Mucosa of gallbladder (tissue), 1 donor: ENCODE measurements around the gene GGTA1. TPM values are rescaled to one million over a fixed set of nuclear protein-coding genes. Genes with fewer than 3 reads are reported as not detected.

Source experiments
- DNase-seq: peaks from one replicate; pipeline ENCODE4 v3.0.0-alpha.2; 2020; ENCODE audit warnings: low spot score
- total RNA-seq: library from RNA; stranded (reverse); gene quantifications from one replicate; pipeline ENCODE4 v1.2.1, GENCODE V29; 2021
- donor health status: DM: no; HTN: no; CAD: no.

Gene GGTA1
- total RNA-seq, 1 donor from 2014 or later, result 8.4 TPM

DNA sequence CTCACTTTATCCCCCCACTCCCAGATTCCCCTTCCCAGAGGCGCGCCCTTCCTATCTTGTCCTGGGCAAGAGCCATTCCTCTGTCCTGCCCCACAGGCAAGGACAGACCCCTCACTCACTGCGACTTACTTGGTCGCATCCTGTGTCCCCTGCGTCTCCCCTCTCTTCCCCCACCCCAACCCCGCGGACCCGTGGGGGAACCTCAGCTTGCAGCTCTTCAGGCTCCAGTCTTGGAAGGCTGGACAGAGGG, 542 bp downstream of the GGTA1 start:
- DNase-seq, result no peak

- no peak for DNase-seq
Measured at GRCh38 chr9:121498487-121499176, 1.0 kb downstream of the GGTA1 start.

GRCh38 chr9:121498150-121498486, 1.5 kb downstream of the GGTA1 start:
- peak; percentile 77 for DNase-seq

DNA sequence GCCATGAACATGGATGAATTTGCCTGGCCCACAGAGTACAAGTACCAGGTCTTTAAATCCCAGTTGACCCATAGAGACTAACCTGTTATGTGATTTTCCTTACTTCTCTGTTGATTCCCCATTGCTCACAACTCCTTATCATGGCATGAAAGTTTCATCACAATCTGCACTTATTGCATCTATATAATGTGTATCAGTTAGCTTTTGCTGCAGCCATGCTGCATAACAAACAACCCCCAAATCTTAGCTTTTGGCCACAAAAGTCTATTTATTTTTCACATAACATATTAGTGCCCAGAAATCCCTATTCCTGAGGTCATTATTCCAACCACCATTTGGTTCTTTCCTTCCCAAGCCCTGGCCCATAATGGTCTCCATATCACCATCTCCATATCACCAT, 3.7 kb downstream of the GGTA1 start:
- no peak for DNase-seq

DNA sequence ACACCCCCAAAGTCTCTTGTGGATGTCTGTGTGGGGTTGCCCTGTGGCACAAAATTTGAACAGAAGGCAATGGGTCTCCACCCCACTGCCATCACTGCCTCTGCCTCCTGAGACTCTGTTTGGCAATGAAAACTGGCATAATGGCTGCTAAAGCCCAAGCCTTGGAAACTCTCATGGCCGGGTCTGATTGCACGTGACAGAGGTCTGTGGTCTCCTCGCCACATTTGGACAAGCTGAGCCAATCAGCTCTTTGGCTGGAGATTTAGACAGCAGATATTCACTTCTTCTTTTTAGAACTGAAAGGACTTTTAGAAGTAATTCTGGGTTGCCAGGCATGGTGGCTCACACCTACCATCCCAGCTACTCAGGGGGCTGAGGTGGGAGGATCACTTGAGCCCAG, 5.5 kb downstream of the GGTA1 start:
- DNase-seq, result no peak

GRCh38 chr9:121491111-121491510, 8.5 kb downstream of the GGTA1 start:
- DNase-seq, result no peak

GRCh38 chr9:121489344-121489743, 10.3 kb downstream of the GGTA1 start:
- DNase-seq, result no peak

- DNase-seq, result no peak
Measured at GRCh38 chr9:121486043-121486442, 13.6 kb downstream of the GGTA1 start.

DNA sequence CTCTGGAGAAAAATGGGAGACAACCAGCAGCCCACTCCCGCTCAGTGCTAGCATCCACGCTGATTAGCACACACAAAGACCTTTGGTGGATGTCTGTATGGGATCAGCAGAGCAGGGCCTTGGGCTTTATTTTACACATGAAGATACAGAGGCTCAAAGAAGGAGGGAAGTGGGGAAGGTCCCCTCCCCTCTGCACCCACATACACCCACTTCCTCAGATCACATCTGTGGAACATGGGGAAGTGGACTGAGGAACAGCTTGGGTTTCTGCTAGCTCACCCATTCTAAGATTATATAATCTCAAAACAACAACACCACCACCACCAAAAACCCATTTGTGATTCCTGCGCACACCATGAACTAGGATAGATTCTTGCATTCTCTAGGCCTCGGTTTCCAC, 14.0 kb downstream of the GGTA1 start:
- DNase-seq, result no peak

GRCh38 chr9:121484651-121485446, 14.8 kb downstream of the GGTA1 start:
- DNase-seq, result no peak

GRCh38 chr9:121483473-121484031, 16.1 kb downstream of the GGTA1 start:
- DNase-seq, result no peak

GRCh38 chr9:121483049-121483448, 16.6 kb downstream of the GGTA1 start:
- DNase-seq, result no peak

GRCh38 chr9:121478816-121479676, 20.6 kb downstream of the GGTA1 start:
- DNase-seq, result no peak

DNA sequence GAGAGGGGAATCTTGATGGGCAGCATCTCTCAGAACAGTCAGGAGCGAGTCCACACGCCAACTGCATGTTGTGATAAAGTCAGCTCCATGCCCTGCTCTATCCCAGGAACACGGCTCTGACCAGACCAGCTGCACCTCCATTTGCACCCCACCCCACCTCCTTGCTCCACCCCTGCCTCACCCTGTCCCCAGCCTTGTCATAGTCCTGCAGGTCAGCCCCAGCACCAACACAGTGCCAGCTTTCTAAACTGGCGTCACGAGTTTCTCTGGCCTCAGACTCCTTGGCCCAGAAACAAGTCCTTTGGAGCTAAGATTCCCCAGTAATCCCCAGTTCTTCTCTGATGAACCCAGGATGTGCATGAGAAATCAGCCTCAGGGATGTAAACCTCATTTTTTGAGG, 23.5 kb downstream of the GGTA1 start:
- DNase-seq, result no peak

DNA sequence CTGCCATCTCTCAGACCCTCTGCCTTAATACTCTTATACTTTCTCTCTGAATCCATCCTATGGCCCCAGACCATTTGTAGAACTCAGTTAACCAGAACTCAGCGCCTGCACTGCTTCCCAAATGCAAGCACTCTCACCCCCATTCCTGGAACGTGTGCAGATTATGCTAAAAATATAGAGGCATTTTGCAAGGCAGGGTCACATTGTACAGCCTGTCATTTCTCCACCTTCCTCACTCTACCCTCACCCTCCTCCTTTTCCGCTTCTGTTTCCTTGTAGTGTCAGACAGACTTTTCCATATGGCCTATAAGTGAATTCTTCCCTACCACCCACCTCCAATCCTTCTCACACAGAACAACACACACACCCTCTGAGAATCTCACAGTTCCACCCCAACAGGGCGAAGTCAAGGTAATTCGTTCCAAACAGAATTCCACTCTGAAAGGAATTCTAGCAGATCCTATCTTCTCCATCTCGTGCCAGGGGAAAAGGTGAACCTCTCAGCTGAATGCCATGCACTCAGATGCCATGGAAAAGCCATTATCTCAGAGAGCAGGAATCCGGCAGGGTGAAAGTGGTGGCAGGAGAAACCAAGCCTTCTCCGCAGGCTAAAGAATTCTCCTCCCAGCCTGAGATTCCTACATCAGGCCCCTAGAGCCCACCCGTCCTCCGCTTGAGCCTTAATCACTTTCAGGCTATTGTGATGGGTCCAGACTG, 25.3 kb downstream of the GGTA1 start:
- no peak for DNase-seq

- no peak for DNase-seq
Measured at GRCh38 chr9:121473229-121473628, 26.4 kb downstream of the GGTA1 start.

GRCh38 chr9:121472446-121472845, 27.2 kb downstream of the GGTA1 start:
- no peak for DNase-seq

GRCh38 chr9:121466142-121466541, 33.5 kb downstream of the GGTA1 start:
- DNase-seq, result no peak

- DNase-seq, result no peak
Measured at GRCh38 chr9:121464968-121465367, 34.7 kb downstream of the GGTA1 start.

DNA sequence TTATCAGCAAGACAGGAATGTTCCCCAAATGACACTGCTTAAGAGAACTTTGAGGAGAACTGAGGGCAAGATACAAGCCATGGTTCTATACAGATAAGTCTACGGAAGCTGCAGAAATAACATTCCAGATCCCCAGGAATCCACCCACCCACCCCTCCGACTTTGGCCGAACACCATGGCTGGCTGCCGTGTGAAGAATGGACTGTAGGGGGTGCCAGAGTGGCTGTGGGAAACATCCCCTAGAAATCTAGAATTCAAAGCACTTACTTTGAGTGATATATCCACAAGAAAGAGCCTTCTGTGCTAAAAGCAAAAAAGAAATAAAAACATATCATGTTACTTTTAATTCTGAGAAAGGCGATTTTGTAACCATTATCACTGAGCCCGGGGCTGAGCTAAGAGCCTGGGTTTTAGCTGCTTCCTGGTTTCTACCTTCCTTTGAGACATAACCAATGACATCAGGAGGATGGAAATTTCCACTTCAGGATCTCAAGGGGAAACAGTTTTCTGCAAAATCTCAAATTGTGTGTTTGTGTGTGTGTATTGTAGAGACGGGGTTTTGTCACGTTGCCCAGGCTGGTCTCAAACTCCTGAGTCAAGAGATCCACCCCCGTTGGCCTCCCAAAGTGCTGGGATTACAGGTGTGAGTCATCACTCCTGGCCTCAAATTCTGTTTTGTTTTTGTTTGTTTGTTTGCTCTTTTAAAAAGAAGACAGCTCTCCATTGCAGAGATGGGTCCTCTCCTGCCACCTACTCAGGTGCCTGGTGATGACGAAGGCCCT, 36.4 kb downstream of the GGTA1 start:
- DNase-seq, result peak; percentile 42

DNA sequence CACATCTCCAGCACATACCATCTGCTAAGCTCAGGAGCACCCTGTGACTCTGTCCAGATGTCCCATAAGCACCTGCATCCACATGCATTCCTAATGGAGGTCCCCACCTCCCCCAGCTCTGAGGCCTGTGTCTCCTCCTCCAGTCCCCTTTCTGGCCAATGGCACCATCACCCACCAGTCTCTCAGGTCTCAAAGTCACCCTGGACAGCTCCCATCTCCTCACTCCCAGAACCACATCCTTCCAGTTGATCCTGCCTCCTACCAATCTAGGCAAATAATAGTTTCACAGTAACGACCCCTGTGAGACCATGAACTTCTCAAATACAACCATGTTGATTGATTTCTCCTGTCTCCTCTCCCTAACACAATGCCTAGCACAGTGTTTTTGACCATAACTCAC, 40.1 kb downstream of the GGTA1 start:
- DNase-seq, result no peak
